Gastrocnemius medialis (tissue), 4 donors: ENCODE results near the gene BCOR.

Experiments used
- CTCF ChIP-seq, 5 experiments: fragments of 450-650 bp in 3 of 5; fragments of 200-600 bp in 2 of 5; sonication (generic) in 2 of 5; IDR thresholded peaks in 4 of 5; conservative IDR thresholded peaks in 1 of 5; 1 replicate in 4 of 5; 2 replicates in 1 of 5; pipeline ENCODE4 v1.5.1; 2016 to 2019; ENCODE audit warnings: antibody characterized with exemption in 5 of 5, mild to moderate bottlenecking in 3 of 5, moderate library complexity in 3 of 5
- POLR2A ChIP-seq, 2 donors: fragments of 450-650 bp; IDR thresholded peaks; one replicate each; pipeline ENCODE4 v1.6.1; 2017; ENCODE audit warnings: antibody characterized with exemption in 2 of 2, mild to moderate bottlenecking in 2 of 2, moderate library complexity in 2 of 2

DNA sequence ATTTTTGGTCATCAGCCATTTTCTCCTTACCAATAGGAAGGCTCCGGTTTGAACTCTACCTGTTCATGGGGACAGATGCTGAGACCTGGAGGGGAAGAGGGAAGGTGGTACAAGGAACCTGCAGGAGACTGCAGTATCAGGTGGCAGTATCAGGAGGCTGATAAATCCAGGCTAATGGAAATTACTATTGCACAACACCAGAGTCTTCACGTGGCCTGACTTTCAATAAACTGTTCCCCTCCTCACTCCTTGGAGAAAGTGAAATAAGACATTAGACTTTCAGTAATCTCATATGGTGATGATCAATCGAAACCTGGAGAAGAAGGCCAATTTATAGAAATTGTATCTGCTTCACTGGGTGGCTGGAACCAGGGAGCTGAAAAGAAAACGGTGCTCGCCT, 46.2 kb upstream of the BCOR start:
- TF ChIP-seq CTCF (IDR thresholded peaks at IDR 0.05 in 4 of 5, conservative IDR thresholded peaks at IDR 0.05 in 1 of 5): no peak
- TF ChIP-seq POLR2A (IDR thresholded peaks at IDR 0.05): no peak
